Stomach (tissue), 9 donors: ENCODE results near the gene GSTO1. TPM values are rescaled to one million over a fixed set of nuclear protein-coding genes. Genes with fewer than 3 reads are reported as not detected.
"Not testable (repeated sequence)": the region's sequence is repeated elsewhere in the genome, so short reads cannot be mapped to it uniquely, and the experiment has no call there.

ENCODE experiments used
- DNase-seq, 2 donors: peaks; one replicate each; pipeline versions ENCODE4 v3.0.0 to v3.0.0-alpha.2; 2013 to 2019
- H3K27ac ChIP-seq, 5 donors: fragments of 200-600 bp in 4 of 5; sonication (generic) in 4 of 5; one replicate each; pipeline ENCODE4 v1.5.1; 2013 to 2019; ENCODE audit warnings: mild to moderate bottlenecking in 1 of 5, moderate library complexity in 1 of 5
- H3K27me3 ChIP-seq, 3 donors: fragments of 200-600 bp; sonication (generic); one replicate each; pipeline ENCODE4 v1.5.1; 2017 to 2019; ENCODE audit warnings: mixed run types in 1 of 3
- H3K36me3 ChIP-seq, 4 donors: fragments of 200-600 bp; sonication (generic); 1 replicate in 3 of 4; 2 replicates in 1 of 4; pipeline ENCODE4 v1.5.1; 2016 to 2019
- H3K4me1 ChIP-seq, 4 donors: fragments of 200-600 bp; sonication (generic); one replicate each; pipeline ENCODE4 v1.5.1; 2016 to 2019
- H3K4me3 ChIP-seq, 4 donors: fragments of 200-600 bp; sonication (generic) in 3 of 4; one replicate each; pipeline ENCODE4 v1.5.1; 2016 to 2019; ENCODE audit warnings: mild to moderate bottlenecking in 1 of 4
- H3K9me3 ChIP-seq, 4 donors: fragments of 200-600 bp; sonication (generic); one replicate each; pipeline ENCODE4 v1.5.1; 2016 to 2019
- CTCF ChIP-seq, 7 experiments: fragments of 450-650 bp in 4 of 7; fragments of 200-600 bp in 3 of 7; sonication (generic) in 3 of 7; IDR thresholded peaks; one replicate each; pipeline ENCODE4 v1.5.1; 2016 to 2019; ENCODE audit warnings: antibody characterized with exemption in 7 of 7, control low read depth in 2 of 7, mild to moderate bottlenecking in 1 of 7
- EP300 ChIP-seq: sonication (generic); formaldehyde crosslinking; IDR thresholded peaks from one replicate; pipeline ENCODE4 v1.6.1; 2017; ENCODE audit warnings: antibody characterized with exemption
- POLR2A ChIP-seq, 4 donors: fragments of 450-650 bp; IDR thresholded peaks; one replicate each; pipeline ENCODE4 v1.6.1; 2016; ENCODE audit warnings: antibody characterized with exemption in 4 of 4, control low read depth in 2 of 4, mild to moderate bottlenecking in 1 of 4, moderate library complexity in 1 of 4
- POLR2AphosphoS5 ChIP-seq, 3 donors: sonication (generic); formaldehyde crosslinking; IDR thresholded peaks; one replicate each; pipeline ENCODE4 v1.6.1; 2016; ENCODE audit warnings: antibody characterized with exemption in 3 of 3
- WGBS, 5 donors: extraction: QIAGEN DNeasy Blood & Tissue Kit in 3 of 5; methylation state at CpG; one replicate each; pipeline versions ENCODE4 v1.1.5 to v1.1.7; 2013 to 2018; 5-methylcytosine and 5-hydroxymethylcytosine counted together
- intact Hi-C: fragments of 100-400 bp; cut with DNase I; formaldehyde crosslinking; loops from one replicate; pipeline ENCODE4 v1.15.1; 2023; ENCODE audit warnings: low total_unique reads
- polyA plus RNA-seq, 3 donors: library from polyadenylated mRNA; stranded (reverse); fragments of 200-250 nt; gene quantifications; one replicate each; pipeline ENCODE4 v1.2.3, GENCODE V29; 2013
- total RNA-seq, 5 donors: library from RNA; depleted of rRNA; stranded (reverse); fragments of >200 nt; gene quantifications; one replicate each; pipeline versions ENCODE4 v1.1.0 to v1.2.3, GENCODE V29; 2014 to 2016
- donor health status: healthy with polysubstance abuse.
- donor health status: Bipolar disorder and iron deficiency.
- donor health status: healthy.

GSTO1 gene
- total and polyA plus RNA-seq, 8 donors: 9.8 to 192 (median 76.4) TPM

- no peak for TF ChIP-seq EP300
- TF ChIP-seq POLR2AphosphoS5 (IDR thresholded peaks at IDR 0.05): no peak
- no peak for TF ChIP-seq POLR2A (IDR thresholded peaks at IDR 0.05)
- no peak for TF ChIP-seq CTCF (IDR thresholded peaks at IDR 0.05)
- H3K4me1 ChIP-seq: no peaks in the 10 kb centered on the region
- no peaks in the 10 kb centered on the region for H3K27me3 ChIP-seq
- 29 to 41% (median 31%) methylated on average over 4 to 5 of the region's 5 CpGs for WGBS, 5 donors
- intact Hi-C loops: no loop called here
- H3K27ac ChIP-seq: no peak overlapping the region
- no peak overlapping the region for H3K4me3 ChIP-seq
- H3K36me3 ChIP-seq: no peaks in the 10 kb centered on the region
- DNase-seq: peak in 1 of 2 donors; percentile 46
- peaks cover 0 to 5% (median 0%) of the 10 kb centered on the region in 4 donors for H3K9me3 ChIP-seq
Observed at GRCh38 chr10:104243512-104243911, 11.2 kb upstream of the GSTO1 start.

GRCh38 chr10:104245066-104245632 is 9.5 kb upstream of the GSTO1 start:
- H3K9me3 ChIP-seq: peaks cover 0 to 5% (median 0%) of the 10 kb centered on the region in 4 donors
- no peak overlapping the region for H3K4me3 ChIP-seq
- no peak overlapping the region for H3K27ac ChIP-seq
- no peak for TF ChIP-seq EP300
- no peak for TF ChIP-seq CTCF (IDR thresholded peaks at IDR 0.05)
- no peak for TF ChIP-seq POLR2A (IDR thresholded peaks at IDR 0.05)
- DNase-seq: no peak
- H3K4me1 ChIP-seq: no peaks in the 10 kb centered on the region
- H3K36me3 ChIP-seq: no peaks in the 10 kb centered on the region
- intact Hi-C loops: no loop called here
- no peaks in the 10 kb centered on the region for H3K27me3 ChIP-seq
- WGBS, 5 donors: 95 to 98% (median 96%) methylated on average over 17 to 34 of the region's 34 CpGs

GRCh38 chr10:104246976-104247375 is 7.7 kb upstream of the GSTO1 start:
- WGBS, 5 donors: 50 to 54% (median 51%) methylated on average over 2 of the region's 2 CpGs

GRCh38 chr10:104247513-104248146 is 7.1 kb upstream of the GSTO1 start:
- Histone ChIP-seq H3K27me3 (peaks cover 0 to 4% (median 0%) of the 10 kb centered on the region in 3 donors), H3K9me3 (peaks cover 0 to 5% (median 0%) of the 10 kb centered on the region in 4 donors), H3K4me1 (no peaks in the 10 kb centered on the region), H3K36me3 (no peaks in the 10 kb centered on the region), H3K4me3 (no peak overlapping the region), H3K27ac (no peak overlapping the region)
- no peak for DNase-seq
- no peak for TF ChIP-seq CTCF (IDR thresholded peaks at IDR 0.05)
- no peak for TF ChIP-seq EP300
- TF ChIP-seq POLR2A (IDR thresholded peaks at IDR 0.05): no peak
- no peak for TF ChIP-seq POLR2AphosphoS5 (IDR thresholded peaks at IDR 0.05)
- intact Hi-C loops: no loop called here
- WGBS, 5 donors: 75 to 83% (median 79%) methylated on average over 3 of the region's 3 CpGs

More at GRCh38 chr10:104246976-104247375, 7.7 kb upstream of the GSTO1 start:
- TF ChIP-seq EP300: no peak
- no peak for TF ChIP-seq POLR2A (IDR thresholded peaks at IDR 0.05)
- TF ChIP-seq CTCF (IDR thresholded peaks at IDR 0.05): no peak
- no peak for TF ChIP-seq POLR2AphosphoS5 (IDR thresholded peaks at IDR 0.05)
- no peaks in the 10 kb centered on the region for H3K36me3 ChIP-seq
- H3K27me3 ChIP-seq: peaks cover 0 to 4% (median 0%) of the 10 kb centered on the region in 3 donors
- H3K4me1 ChIP-seq: no peaks in the 10 kb centered on the region
- peaks cover 0 to 5% (median 0%) of the 10 kb centered on the region in 4 donors for H3K9me3 ChIP-seq
- H3K4me3 ChIP-seq: no peak overlapping the region
- no peak overlapping the region for H3K27ac ChIP-seq
- no peak for DNase-seq
- intact Hi-C loops: no loop called here

- H3K9me3 ChIP-seq, H3K36me3 ChIP-seq, H3K27me3 ChIP-seq, DNase-seq, intact Hi-C loops, H3K4me1 ChIP-seq, H3K27ac ChIP-seq, H3K4me3 ChIP-seq: not testable (repeated sequence)
- whole genome bisulfite sequencing, 5 donors: 82 to 90% (median 89%) methylated on average over 11 of the region's 11 CpGs
Observed at GRCh38 chr10:104248931-104249330, 5.8 kb upstream of the GSTO1 start.
